Endodermal cell (in vitro differentiated cells): ENCODE results near the gene SLC30A1. TPM values are rescaled to one million over a fixed set of nuclear protein-coding genes. Genes with fewer than 3 reads are reported as not detected.

ENCODE experiments used
- DNase-seq: peaks from one replicate; pipeline ENCODE4 v3.0.0-alpha.2; 2017
- H3K27ac ChIP-seq: 2 replicates; pipeline ENCODE4 v1.5.1; 2013; ENCODE audit warnings: mild to moderate bottlenecking, low read depth, low read length, moderate library complexity
- H3K27me3 ChIP-seq: 2 replicates; pipeline ENCODE4 v1.6.1; 2013; ENCODE audit warnings: mild to moderate bottlenecking, low read length, moderate library complexity; ENCODE audit not compliant: insufficient read depth, control insufficient read depth, poor library complexity, severe bottlenecking
- H3K36me3 ChIP-seq: 2 replicates; pipeline ENCODE4 v1.7.0; 2013; ENCODE audit warnings: mild to moderate bottlenecking, low read length, moderate library complexity; ENCODE audit not compliant: control insufficient read depth, insufficient read depth
- H3K4me1 ChIP-seq: one replicate; pipeline ENCODE4 v1.7.0; 2013; ENCODE audit warnings: low read length; ENCODE audit not compliant: control insufficient read depth, insufficient read depth
- H3K4me3 ChIP-seq: 2 replicates; pipeline ENCODE4 v1.5.1; 2013; ENCODE audit warnings: mild to moderate bottlenecking, low read length, moderate library complexity
- H3K9ac ChIP-seq: 2 replicates; pipeline ENCODE4 v1.6.1; 2013; ENCODE audit warnings: mild to moderate bottlenecking, low read length, moderate library complexity; ENCODE audit not compliant: poor library complexity, severe bottlenecking; ENCODE audit errors: extremely low read depth
- H3K9me3 ChIP-seq: 2 replicates; pipeline ENCODE4 v1.6.1; 2013; ENCODE audit warnings: mild to moderate bottlenecking, low read length, moderate library complexity; ENCODE audit not compliant: control insufficient read depth
- H3K27ac Mint-ChIP-seq: 2 replicates; pipeline ENCODE4 v1.8.0; 2020; ENCODE audit warnings: mixed read lengths
- H3K27me3 Mint-ChIP-seq: 2 replicates; pipeline ENCODE4 v1.8.0; 2021; ENCODE audit warnings: mild to moderate bottlenecking, mixed read lengths; ENCODE audit not compliant: insufficient read depth
- H3K36me3 Mint-ChIP-seq: 2 replicates; pipeline ENCODE4 v1.8.0; 2020; ENCODE audit warnings: low read depth, mixed read lengths
- H3K4me1 Mint-ChIP-seq: 2 replicates; pipeline ENCODE4 v1.8.0; 2020; ENCODE audit warnings: mixed read lengths
- H3K4me3 Mint-ChIP-seq: 2 replicates; pipeline ENCODE4 v1.8.0; 2020; ENCODE audit warnings: mild to moderate bottlenecking, moderate library complexity, mixed read lengths
- H3K9me3 Mint-ChIP-seq: 2 replicates; pipeline ENCODE4 v1.8.0; 2020; ENCODE audit warnings: mild to moderate bottlenecking, mixed read lengths
- WGBS, 2 experiments: methylation state at CpG; one replicate each; pipeline versions ENCODE4 v1.1.5 to v1.1.7; 2013; ENCODE audit warnings: missing lambda C conversion rate in 2 of 2, mixed read lengths in 1 of 2; ENCODE audit not compliant: insufficient coverage in 1 of 2, insufficient read length in 1 of 2; 5-methylcytosine and 5-hydroxymethylcytosine counted together
- total RNA-seq, 2 donors: library from RNA; stranded (reverse); fragmentation: NEBNext Ultra II Directional in 1 of 2; extraction: Animal tissue kit (Norgen Biotek cat#: 25700) in 1 of 2; gene quantifications; 2 replicates in 1 of 2; 3 replicates in 1 of 2; pipeline ENCODE4 v1.2.1, GENCODE V29; 2021
- TF ChIP-seq, protein P1 (sequence below): fragments of 200-600 bp; sonication (generic); conservative IDR thresholded peaks from 2 replicates; pipeline ENCODE4 v1.5.0; 2021; ENCODE audit warnings: antibody characterized with exemption, mild to moderate bottlenecking

SLC30A1 gene
- total RNA-seq, 2 donors from 2014 or later: 9.0 to 14.0 TPM

DNA sequence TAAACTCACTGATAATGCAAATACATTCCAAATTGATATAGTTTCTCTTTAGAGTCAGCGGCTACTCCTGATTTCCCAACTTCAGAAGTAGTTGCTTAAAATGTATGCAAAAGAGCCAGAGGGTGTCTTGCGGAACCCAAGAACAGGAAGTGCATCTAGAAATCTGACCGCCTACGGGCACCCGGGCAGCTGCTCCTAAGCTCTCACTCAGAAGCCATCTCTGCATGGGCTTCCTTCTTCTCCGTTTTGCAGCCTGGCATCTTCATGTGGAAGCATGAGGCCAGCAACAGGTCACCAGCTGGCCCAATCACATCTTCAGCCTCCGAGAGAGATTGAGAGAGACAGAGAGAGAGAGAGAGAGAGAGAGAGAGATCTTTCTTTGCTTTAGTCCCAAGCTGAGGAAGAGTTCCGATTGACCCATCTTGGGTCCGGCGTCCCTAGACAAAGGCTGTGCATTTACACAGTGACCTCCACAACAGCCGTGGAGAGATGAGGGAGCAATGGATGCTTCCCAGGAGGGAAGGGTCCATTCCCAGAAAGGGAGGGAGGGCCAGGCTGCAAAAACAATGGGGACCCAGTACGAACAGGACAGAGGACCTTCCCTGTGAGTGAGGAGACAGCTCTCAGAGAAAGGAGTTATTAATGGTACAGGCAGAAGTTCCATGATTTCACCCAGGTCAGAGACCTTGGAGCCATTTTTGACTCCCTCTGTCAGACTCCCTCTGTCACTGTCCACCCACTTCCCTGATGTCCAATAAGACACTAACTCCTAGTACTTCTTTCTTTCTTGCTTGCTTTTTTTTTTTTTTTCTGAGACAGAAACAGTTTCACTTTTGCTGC is 28.2 kb upstream of the SLC30A1 start:
- no peak overlapping the region for H3K27ac Mint-ChIP-seq
- H3K4me3 ChIP-seq: no peak overlapping the region
- DNase-seq: no peak
- no peaks in the 10 kb centered on the region for H3K9me3 Mint-ChIP-seq
- H3K4me3 Mint-ChIP-seq: no peak overlapping the region
- no peak overlapping the region for H3K9ac ChIP-seq
- TF ChIP-seq, protein P1, sequence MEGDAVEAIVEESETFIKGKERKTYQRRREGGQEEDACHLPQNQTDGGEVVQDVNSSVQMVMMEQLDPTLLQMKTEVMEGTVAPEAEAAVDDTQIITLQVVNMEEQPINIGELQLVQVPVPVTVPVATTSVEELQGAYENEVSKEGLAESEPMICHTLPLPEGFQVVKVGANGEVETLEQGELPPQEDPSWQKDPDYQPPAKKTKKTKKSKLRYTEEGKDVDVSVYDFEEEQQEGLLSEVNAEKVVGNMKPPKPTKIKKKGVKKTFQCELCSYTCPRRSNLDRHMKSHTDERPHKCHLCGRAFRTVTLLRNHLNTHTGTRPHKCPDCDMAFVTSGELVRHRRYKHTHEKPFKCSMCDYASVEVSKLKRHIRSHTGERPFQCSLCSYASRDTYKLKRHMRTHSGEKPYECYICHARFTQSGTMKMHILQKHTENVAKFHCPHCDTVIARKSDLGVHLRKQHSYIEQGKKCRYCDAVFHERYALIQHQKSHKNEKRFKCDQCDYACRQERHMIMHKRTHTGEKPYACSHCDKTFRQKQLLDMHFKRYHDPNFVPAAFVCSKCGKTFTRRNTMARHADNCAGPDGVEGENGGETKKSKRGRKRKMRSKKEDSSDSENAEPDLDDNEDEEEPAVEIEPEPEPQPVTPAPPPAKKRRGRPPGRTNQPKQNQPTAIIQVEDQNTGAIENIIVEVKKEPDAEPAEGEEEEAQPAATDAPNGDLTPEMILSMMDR: no peak
- 79 to 89% methylated on average over 6 to 12 of the region's 12 CpGs for WGBS, 2 experiments
- H3K9me3 ChIP-seq: no peaks in the 10 kb centered on the region
- H3K36me3 ChIP-seq: no peaks in the 10 kb centered on the region
- H3K27me3 ChIP-seq: peaks cover 6% of the 10 kb centered on the region
- peaks cover 10% of the 10 kb centered on the region for H3K27me3 Mint-ChIP-seq
- H3K4me1 ChIP-seq: no peaks in the 10 kb centered on the region
- no peak overlapping the region for H3K27ac ChIP-seq
- H3K36me3 Mint-ChIP-seq: no peaks in the 10 kb centered on the region
- peaks cover 3% of the 10 kb centered on the region for H3K4me1 Mint-ChIP-seq

DNA sequence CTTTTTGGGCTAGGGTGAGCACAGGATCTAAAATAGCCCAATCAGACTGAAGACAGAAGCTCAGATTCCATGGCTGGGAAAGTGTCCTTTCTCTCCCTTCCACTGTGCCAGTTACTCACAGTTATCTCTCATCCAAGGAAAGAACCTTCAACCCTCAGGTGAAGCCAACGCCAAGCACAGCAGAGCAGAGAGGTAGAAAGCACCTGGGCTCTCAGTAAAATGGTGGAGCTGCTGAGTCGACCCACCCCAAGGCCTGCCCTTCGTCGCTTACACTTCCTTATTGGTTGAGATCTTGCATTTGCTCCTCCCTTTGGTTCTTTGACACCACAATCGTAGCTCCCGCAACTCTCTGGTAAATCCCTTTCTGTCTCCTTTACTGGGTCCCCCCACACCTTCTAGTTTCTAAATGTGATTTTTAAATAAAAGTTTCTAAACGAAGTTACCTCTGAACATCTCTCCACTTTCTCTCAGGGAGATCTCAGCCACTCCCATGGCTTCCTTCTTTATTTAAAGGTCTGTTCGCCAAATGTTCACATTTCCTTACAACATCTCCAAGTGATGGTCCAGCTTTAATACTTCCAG is 27.5 kb upstream of the SLC30A1 start:
- Mint-ChIP-seq H3K9me3 (no peaks in the 10 kb centered on the region), H3K36me3 (no peaks in the 10 kb centered on the region), H3K27ac (no peak overlapping the region), H3K4me3 (no peak overlapping the region), H3K4me1 (no peaks in the 10 kb centered on the region), H3K27me3 (peaks cover 4% of the 10 kb centered on the region)
- TF ChIP-seq, protein P1: no peak
- no peak for DNase-seq
- H3K9ac ChIP-seq: no peak overlapping the region
- no peaks in the 10 kb centered on the region for H3K36me3 ChIP-seq
- H3K27me3 ChIP-seq: peaks cover 6% of the 10 kb centered on the region
- no peaks in the 10 kb centered on the region for H3K4me1 ChIP-seq
- H3K27ac ChIP-seq: no peak overlapping the region
- H3K4me3 ChIP-seq: no peak overlapping the region
- no peaks in the 10 kb centered on the region for H3K9me3 ChIP-seq
- 94 to 95% methylated on average over 8 of the region's 8 CpGs for WGBS, 2 experiments

DNA sequence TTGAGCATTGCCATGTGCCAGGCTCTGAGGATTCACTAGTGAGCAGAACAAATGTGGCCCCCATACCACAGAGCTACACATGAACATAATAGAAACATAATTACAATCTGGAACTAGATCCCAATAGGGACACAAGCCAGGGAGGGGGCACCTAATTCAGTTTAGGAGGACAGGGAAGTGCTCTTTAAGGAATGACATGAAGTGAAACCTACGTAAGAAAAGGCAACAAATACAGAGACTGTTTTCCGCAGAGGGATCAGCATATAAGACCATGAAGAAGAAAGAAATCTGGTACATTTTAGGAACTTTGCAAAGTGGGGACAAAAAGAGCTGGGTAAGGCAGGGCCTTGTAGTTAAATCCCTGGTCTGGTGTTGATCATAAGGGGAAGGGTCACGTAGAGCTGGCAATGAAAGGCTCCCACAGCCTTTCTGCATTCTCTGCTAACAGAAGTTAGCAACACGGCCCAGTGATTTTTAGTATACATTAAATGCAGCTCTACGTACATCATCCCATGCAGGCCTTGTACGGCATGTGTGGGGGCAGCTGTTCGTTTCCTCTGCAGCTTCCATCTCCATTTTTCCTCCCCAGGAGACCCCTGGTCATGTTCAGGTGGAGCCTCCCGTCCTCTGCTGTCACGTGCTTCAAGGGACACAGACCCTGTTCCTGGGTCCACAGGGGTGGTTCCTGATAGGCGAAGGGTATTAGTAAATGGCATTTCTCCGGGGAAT is 26.8 kb upstream of the SLC30A1 start:
- H3K27me3 Mint-ChIP-seq: peaks cover 4% of the 10 kb centered on the region
- Histone ChIP-seq H3K9me3 (no peaks in the 10 kb centered on the region), H3K4me1 (no peaks in the 10 kb centered on the region), H3K9ac (no peak overlapping the region), H3K4me3 (no peak overlapping the region), H3K36me3 (no peaks in the 10 kb centered on the region), H3K27me3 (peaks cover under 1% of the 10 kb centered on the region), H3K27ac (no peak overlapping the region)
- H3K4me1 Mint-ChIP-seq: no peaks in the 10 kb centered on the region
- no peak overlapping the region for H3K27ac Mint-ChIP-seq
- TF ChIP-seq, protein P1: no peak
- no peak overlapping the region for H3K4me3 Mint-ChIP-seq
- H3K36me3 Mint-ChIP-seq: no peaks in the 10 kb centered on the region
- H3K9me3 Mint-ChIP-seq: no peaks in the 10 kb centered on the region
- DNase-seq: no peak
- WGBS, 2 experiments: 94 to 99% methylated on average over 7 to 11 of the region's 11 CpGs
